K562 (cell line): Measurements from ENCODE around the gene PACSIN2.

Source experiments
- ADNP ChIP-seq: fragments of 200-800 bp; sonication (Bioruptor generic); IDR thresholded peaks from 2 replicates; pipeline ENCODE4 v1.6.1; 2016; ENCODE audit warnings: missing genetic modification characterization, missing compliant biosample characterization
- CHD1 ChIP-seq: fragments of 200-600 bp; sonication (generic); IDR thresholded peaks from one replicate; pipeline ENCODE4 v1.6.1; 2012; ENCODE audit warnings: mild to moderate bottlenecking, moderate library complexity, low read length, inconsistent platforms
- CTCF ChIP-seq, 3 experiments: IDR thresholded peaks in 2 of 3; conservative IDR thresholded peaks in 1 of 3; 2 replicates each; pipeline ENCODE4 v1.5.1; 2011 to 2012; ENCODE audit warnings: low read length in 3 of 3, mild to moderate bottlenecking in 3 of 3, control low read depth in 2 of 3, improper control_type of control experiment in 1 of 3, inconsistent platforms in 1 of 3, low read depth in 1 of 3, mixed read lengths in 1 of 3, moderate library complexity in 1 of 3; ENCODE audit not compliant: insufficient read depth in 2 of 3
- E2F1 ChIP-seq: sonication (generic); formaldehyde crosslinking; IDR thresholded peaks from 2 replicates; pipeline ENCODE4 v1.8.1; 2023; ENCODE audit warnings: mild to moderate bottlenecking, missing genetic modification reagents, moderate library complexity
- E2F8 ChIP-seq: fragments of 450-650 bp; IDR thresholded peaks from 2 replicates; pipeline ENCODE4 v1.7.1; 2018; ENCODE audit warnings: mild to moderate bottlenecking, low read depth; ENCODE audit not compliant: partially characterized antibody
- EGR1 ChIP-seq: fragments of 450-650 bp; conservative IDR thresholded peaks from 2 replicates; pipeline ENCODE4 v1.6.1; 2017; ENCODE audit warnings: mild to moderate bottlenecking
- GABPB1 ChIP-seq: sonication (generic); formaldehyde crosslinking; IDR thresholded peaks from 2 replicates; pipeline ENCODE4 v1.8.0; 2022; ENCODE audit warnings: mild to moderate bottlenecking, missing genetic modification reagents
- HBP1 ChIP-seq: fragments of 450-650 bp; formaldehyde crosslinking; IDR thresholded peaks from 2 replicates; pipeline ENCODE4 v1.4.0; 2022; ENCODE audit warnings: missing genetic modification characterization
- HNRNPLL ChIP-seq: fragments of 200-400 bp; formaldehyde crosslinking; IDR thresholded peaks from 2 replicates; pipeline ENCODE4 v1.6.1; 2017; ENCODE audit warnings: low read length, low read depth, mild to moderate bottlenecking; ENCODE audit not compliant: poor library complexity, severe bottlenecking
- POLR2AphosphoS5 ChIP-seq: IDR thresholded peaks from 2 replicates; pipeline ENCODE4 v1.6.1; 2011; ENCODE audit warnings: mild to moderate bottlenecking, low read depth, low read length, moderate library complexity; ENCODE audit not compliant: control insufficient read depth, insufficient read depth
- SP1 ChIP-seq: sonication (generic); formaldehyde crosslinking; IDR thresholded peaks from 2 replicates; pipeline ENCODE4 v1.8.1; 2022; ENCODE audit warnings: mild to moderate bottlenecking, missing genetic modification reagents
- TAF7 ChIP-seq: fragments of 450-650 bp; IDR thresholded peaks from 2 replicates; pipeline ENCODE4 v1.6.1; 2016; ENCODE audit warnings: missing genetic modification characterization, missing compliant biosample characterization
- TEAD1 ChIP-seq, 2 experiments: fragments of 450-650 bp in 1 of 2; sonication (generic) in 1 of 2; formaldehyde crosslinking; IDR thresholded peaks; 2 replicates each; pipeline versions ENCODE4 v1.4.0 to v1.8.0; 2020 to 2022; ENCODE audit warnings: mild to moderate bottlenecking in 2 of 2, missing genetic modification reagents in 1 of 2
- TF ChIP-seq, protein P1 (sequence below): sonication (generic); formaldehyde crosslinking; IDR thresholded peaks from 2 replicates; pipeline ENCODE4 v1.5.0; 2020; ENCODE audit warnings: missing genetic modification reagents

- TF ChIP-seq GABPB1 (CRISPR knock-in tag) (no peak), CTCF (IDR thresholded peaks at IDR 0.05 in 2 of 3, conservative IDR thresholded peaks at IDR 0.05 in 1 of 3; ENCODE audit: insufficient read depth in 2 of 3, low read depth in 1 of 3, low read length in 3 of 3) (no peak), CHD1 (no peak), POLR2AphosphoS5 (no peak), ADNP (no peak), HBP1 (CRISPR knock-in tag) (no peak), HNRNPLL (no peak), E2F1 (no peak), TAF7 (tag) (no peak), E2F8 (no peak), SP1 (no peak), EGR1 (no peak), TEAD1 (CRISPR knock-in tag; IDR thresholded peaks at IDR 0.05) (no peak)
- TF ChIP-seq, protein P1, sequence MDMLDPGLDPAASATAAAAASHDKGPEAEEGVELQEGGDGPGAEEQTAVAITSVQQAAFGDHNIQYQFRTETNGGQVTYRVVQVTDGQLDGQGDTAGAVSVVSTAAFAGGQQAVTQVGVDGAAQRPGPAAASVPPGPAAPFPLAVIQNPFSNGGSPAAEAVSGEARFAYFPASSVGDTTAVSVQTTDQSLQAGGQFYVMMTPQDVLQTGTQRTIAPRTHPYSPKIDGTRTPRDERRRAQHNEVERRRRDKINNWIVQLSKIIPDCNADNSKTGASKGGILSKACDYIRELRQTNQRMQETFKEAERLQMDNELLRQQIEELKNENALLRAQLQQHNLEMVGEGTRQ (CRISPR knock-in tag): no peak
These were observed 24.7 kb downstream of the PACSIN2 start for GRCh38 chr22:42990131-42990838.
